A673 (cell line): ENCODE measurements around the gene STIMATE. TPM values are rescaled to one million over a fixed set of nuclear protein-coding genes. Genes with fewer than 3 reads are reported as not detected.

Source experiments
- BruUV-seq: library from RNA; stranded (reverse); fragments of 400-500 nt; replicated peaks from 2 replicates; lab custom pipeline; 2021; lab: Mats Ljungman, UMichigan
- CTCF ChIA-PET: fragments of 300-600 bp; sonication (Branson Sonifier 250); formaldehyde crosslinking; loops from one replicate; lab custom pipeline; 2022; ENCODE audit warnings: antibody characterized with exemption; lab: Charles Lee
- POLR2A ChIA-PET: fragments of 300-600 bp; sonication (Branson Sonifier 250); formaldehyde crosslinking; loops from one replicate; lab custom pipeline; 2022; ENCODE audit warnings: antibody characterized with exemption; ENCODE audit not compliant: low non-redundant PET; lab: Charles Lee
- DNase-seq: peaks from one replicate; pipeline ENCODE4 v3.0.0-alpha.2; 2015; ENCODE audit warnings: low spot score
- H3K27ac ChIP-seq: fragments of 200-600 bp; sonication (generic); 2 replicates; pipeline ENCODE4 v1.5.1; 2016; ENCODE audit warnings: mixed run types, low read depth, mild to moderate bottlenecking, mixed read lengths, antibody characterized with exemption, low read length; ENCODE audit not compliant: poor library complexity, severe bottlenecking
- H3K27me3 ChIP-seq: fragments of 200-600 bp; sonication (generic); replicated peaks from 2 replicates; pipeline ENCODE4 v1.6.1; 2017; ENCODE audit warnings: mixed run types, low read depth, mild to moderate bottlenecking, mixed read lengths, antibody characterized with exemption, low read length; ENCODE audit not compliant: insufficient read depth, poor library complexity
- H3K36me3 ChIP-seq: fragments of 200-600 bp; sonication (generic); 2 replicates; pipeline ENCODE4 v1.6.1; 2016; ENCODE audit warnings: mixed run types, mild to moderate bottlenecking, mixed read lengths, antibody characterized with exemption, low read length; ENCODE audit not compliant: insufficient read depth, poor library complexity, severe bottlenecking
- H3K4me1 ChIP-seq: fragments of 200-600 bp; sonication (generic); 2 replicates; pipeline ENCODE4 v1.6.1; 2017; ENCODE audit warnings: mixed run types, mild to moderate bottlenecking, mixed read lengths, antibody characterized with exemption, low read length; ENCODE audit not compliant: insufficient read depth, poor library complexity, severe bottlenecking
- H3K4me3 ChIP-seq: fragments of 200-600 bp; sonication (generic); 2 replicates; pipeline ENCODE4 v1.5.1; 2016; ENCODE audit warnings: low read depth, mixed run types, mild to moderate bottlenecking, mixed read lengths, low read length; ENCODE audit not compliant: poor library complexity, severe bottlenecking
- H3K9me3 ChIP-seq: fragments of 200-600 bp; sonication (generic); 2 replicates; pipeline ENCODE4 v1.6.1; 2016; ENCODE audit warnings: mixed run types, low read depth, mild to moderate bottlenecking, mixed read lengths, antibody characterized with exemption, low read length; ENCODE audit not compliant: poor library complexity, severe bottlenecking
- EZH2 ChIP-seq: fragments of 200-600 bp; sonication (generic); IDR thresholded peaks from 2 replicates; pipeline ENCODE4 v1.6.1; 2017; ENCODE audit warnings: borderline replicate concordance, low read depth, mild to moderate bottlenecking, mixed read lengths, antibody characterized with exemption, low read length; ENCODE audit not compliant: poor library complexity, severe bottlenecking
- intact Hi-C: fragments of 100-400 bp; cut with micrococcal nuclease; formaldehyde crosslinking; loops from one replicate; pipeline ENCODE4 v1.10.0; 2022; ENCODE audit not compliant: unreplicated experiment
- total RNA-seq: library from RNA; stranded (reverse); gene quantifications from 2 replicates; pipeline ENCODE4 v1.2.3, GENCODE V29; 2021
- TF ChIP-seq, protein P1 (sequence below): fragments of 300-800, 200-600 bp; sonication (generic); conservative IDR thresholded peaks from 2 replicates; pipeline ENCODE4 v1.5.1; 2017; ENCODE audit warnings: low read depth, mild to moderate bottlenecking, antibody characterized with exemption, low read length, moderate library complexity, mixed read lengths

The STIMATE gene
- total RNA-seq, 1 experiment from 2014 or later: 11.3 TPM

DNA sequence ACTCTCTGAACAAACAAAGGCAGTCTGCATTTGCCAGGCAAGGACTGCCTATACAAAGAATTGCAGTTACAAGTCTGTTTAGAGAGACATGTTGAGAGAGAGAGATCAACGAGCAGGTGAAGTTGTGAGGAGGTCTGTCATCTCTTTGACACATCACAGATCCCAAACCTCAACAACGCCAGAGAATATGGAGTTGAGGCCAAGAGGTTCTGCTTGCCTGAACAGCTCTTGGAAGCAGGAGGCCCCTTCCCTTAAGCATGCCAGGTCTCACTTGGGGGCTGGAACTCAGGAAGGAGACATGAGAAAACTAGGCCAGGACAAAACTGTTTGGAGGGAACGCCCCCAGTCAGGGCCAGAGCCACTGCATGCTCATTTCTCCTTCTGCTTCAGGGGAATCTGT, 40.2 kb downstream of the STIMATE start:
- CTCF ChIA-PET: no interaction called here
- H3K4me1 ChIP-seq: no peaks in the 10 kb centered on the region
- POLR2A ChIA-PET: no interaction called here

DNA sequence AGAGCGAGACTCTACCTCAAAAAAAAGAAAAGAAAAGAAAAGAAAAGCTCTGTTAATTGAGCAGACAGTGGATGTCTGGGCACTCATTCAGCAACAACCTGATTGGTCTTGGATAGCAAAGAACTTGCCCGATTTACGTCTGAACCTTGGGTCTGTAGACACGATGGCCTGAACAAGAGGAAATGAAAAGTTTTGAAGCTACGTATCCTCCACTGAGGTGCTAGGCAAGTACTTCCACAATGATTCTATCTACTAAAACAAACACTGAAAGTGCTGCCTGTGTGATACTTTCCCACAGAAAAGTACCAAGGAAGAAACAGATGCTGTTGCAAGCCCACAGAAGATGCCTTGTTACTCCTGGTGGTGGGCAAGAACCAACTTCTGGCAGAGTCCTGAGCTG, 40.7 kb downstream of the STIMATE start:
- TF ChIP-seq EZH2: no peak
- TF ChIP-seq, protein P1, sequence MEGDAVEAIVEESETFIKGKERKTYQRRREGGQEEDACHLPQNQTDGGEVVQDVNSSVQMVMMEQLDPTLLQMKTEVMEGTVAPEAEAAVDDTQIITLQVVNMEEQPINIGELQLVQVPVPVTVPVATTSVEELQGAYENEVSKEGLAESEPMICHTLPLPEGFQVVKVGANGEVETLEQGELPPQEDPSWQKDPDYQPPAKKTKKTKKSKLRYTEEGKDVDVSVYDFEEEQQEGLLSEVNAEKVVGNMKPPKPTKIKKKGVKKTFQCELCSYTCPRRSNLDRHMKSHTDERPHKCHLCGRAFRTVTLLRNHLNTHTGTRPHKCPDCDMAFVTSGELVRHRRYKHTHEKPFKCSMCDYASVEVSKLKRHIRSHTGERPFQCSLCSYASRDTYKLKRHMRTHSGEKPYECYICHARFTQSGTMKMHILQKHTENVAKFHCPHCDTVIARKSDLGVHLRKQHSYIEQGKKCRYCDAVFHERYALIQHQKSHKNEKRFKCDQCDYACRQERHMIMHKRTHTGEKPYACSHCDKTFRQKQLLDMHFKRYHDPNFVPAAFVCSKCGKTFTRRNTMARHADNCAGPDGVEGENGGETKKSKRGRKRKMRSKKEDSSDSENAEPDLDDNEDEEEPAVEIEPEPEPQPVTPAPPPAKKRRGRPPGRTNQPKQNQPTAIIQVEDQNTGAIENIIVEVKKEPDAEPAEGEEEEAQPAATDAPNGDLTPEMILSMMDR: no peak
- intact Hi-C loops: no loop called here
- POLR2A ChIA-PET: no interaction called here
- H3K27me3 ChIP-seq: no peaks in the 10 kb centered on the region
- no peaks in the 10 kb centered on the region for H3K9me3 ChIP-seq
- no TSS peak for BruUV-seq
- H3K36me3 ChIP-seq: no peaks in the 10 kb centered on the region
- no peak for DNase-seq
- H3K27ac ChIP-seq: no peak overlapping the region
- no peak overlapping the region for H3K4me3 ChIP-seq
- CTCF ChIA-PET: no interaction called here
- H3K4me1 ChIP-seq: no peaks in the 10 kb centered on the region

More for the DNA sequence above, 40.2 kb downstream of the STIMATE start:
- Histone ChIP-seq H3K36me3 (no peaks in the 10 kb centered on the region), H3K27me3 (no peaks in the 10 kb centered on the region), H3K4me3 (no peak overlapping the region), H3K27ac (no peak overlapping the region), H3K9me3 (no peaks in the 10 kb centered on the region)
- TF ChIP-seq, protein P1: no peak
- no peak for TF ChIP-seq EZH2
- intact Hi-C loops: no loop called here
- no TSS peak for BruUV-seq
- DNase-seq: no peak

DNA sequence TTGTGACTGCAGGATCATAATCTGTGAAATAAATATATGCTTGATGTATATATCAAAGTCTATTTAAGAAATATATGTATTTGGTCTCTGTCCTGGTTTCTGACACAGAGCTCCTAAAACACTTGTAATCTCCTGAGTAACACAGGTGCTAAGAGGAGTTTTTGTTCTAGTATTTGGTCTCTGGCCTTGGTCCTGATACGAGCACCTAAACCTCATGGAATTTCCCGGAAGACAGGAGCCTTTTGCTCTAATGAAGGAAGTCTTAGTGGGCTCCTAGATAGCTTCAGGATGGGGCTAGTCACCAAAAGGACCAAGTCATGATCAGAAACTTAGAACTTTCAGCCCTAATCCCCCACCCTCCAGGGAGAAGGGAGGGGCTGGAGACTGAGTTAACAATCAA, 43.3 kb downstream of the STIMATE start:
- intact Hi-C loops: loop anchor here (5.0 kb wide), 1 partner anchor 218 kb away; no protein-coding TSS in a partner anchor
- no peak for TF ChIP-seq EZH2
- Histone ChIP-seq H3K4me1 (no peaks in the 10 kb centered on the region), H3K9me3 (no peaks in the 10 kb centered on the region), H3K36me3 (no peaks in the 10 kb centered on the region), H3K27me3 (no peaks in the 10 kb centered on the region), H3K27ac (no peak overlapping the region), H3K4me3 (no peak overlapping the region)
- ChIA-PET CTCF (no interaction called here), POLR2A (no interaction called here)
- BruUV-seq: no TSS peak
- no peak for DNase-seq

DNA sequence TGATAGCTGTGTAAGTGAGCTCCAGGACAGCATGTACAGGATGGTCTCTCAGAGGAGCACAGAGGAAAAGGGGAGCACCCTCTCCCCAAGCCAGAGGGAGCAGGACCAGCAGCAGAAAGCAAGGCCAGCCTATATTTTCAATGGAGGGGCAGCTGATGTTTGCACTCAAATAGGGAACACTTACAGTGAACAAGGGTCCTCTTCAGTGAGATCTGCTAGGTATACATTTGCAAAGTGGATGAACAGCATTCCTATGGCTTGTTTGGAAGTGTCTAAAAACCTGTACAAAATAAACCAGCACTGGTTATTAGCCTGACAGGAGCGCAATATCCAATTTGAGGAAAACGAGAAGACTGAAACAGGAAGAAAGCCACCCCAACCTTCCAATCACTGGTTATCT, 44.9 kb downstream of the STIMATE start:
- H3K36me3 ChIP-seq: no peaks in the 10 kb centered on the region
- no peaks in the 10 kb centered on the region for H3K27me3 ChIP-seq
- intact Hi-C loops: loop anchor here (5.0 kb wide), 1 partner anchor 220 kb away; no protein-coding TSS in a partner anchor
- no TSS peak for BruUV-seq
- no peak for TF ChIP-seq EZH2
- TF ChIP-seq, protein P1: no peak
- ChIA-PET CTCF (no interaction called here), POLR2A (no interaction called here)
- DNase-seq: no peak
- H3K4me1 ChIP-seq: no peaks in the 10 kb centered on the region
- no peak overlapping the region for H3K27ac ChIP-seq
- H3K4me3 ChIP-seq: no peak overlapping the region
- no peaks in the 10 kb centered on the region for H3K9me3 ChIP-seq
